GM10248 (cell line): ENCODE data around the gene ZNF57.

Source experiments
- CTCF ChIA-PET: fragments of 300-600 bp; sonication (Branson Sonifier 250); formaldehyde crosslinking; extraction: SDS; loops from one replicate; lab custom pipeline; 2021; ENCODE audit warnings: antibody characterized with exemption; lab: Yijun Ruan, JAX
- POLR2A ChIA-PET: fragments of 350-650 bp; sonication (Branson Sonifier 250); formaldehyde crosslinking; extraction: SDS; loops from one replicate; lab custom pipeline; 2020; ENCODE audit warnings: antibody characterized with exemption; lab: Yijun Ruan, JAX
- DNase-seq: peaks from one replicate; pipeline ENCODE4 v3.0.0; 2012; ENCODE audit errors: extremely low spot score
- CTCF ChIP-seq: IDR thresholded peaks from 2 replicates; pipeline ENCODE4 v1.5.1; 2012; ENCODE audit warnings: mild to moderate bottlenecking, low read depth; ENCODE audit errors: extremely low read depth, missing control alignments, control extremely low read depth

ZNF57 gene

GRCh38 chr19:2912306-2912705, 11.6 kb downstream of the ZNF57 start:
- ChIA-PET CTCF (interaction anchor here (1.1 to 1.4 kb wide), 3 partner anchors 12 to 27 kb away, joined by 3 to 4 read pairs (median 3); partner anchors contain the start of gene ZNF57), POLR2A (no interaction called here)
- TF ChIP-seq CTCF: no peak
- no peak for DNase-seq

- DNase-seq: no peak
- TF ChIP-seq CTCF: no peak
- CTCF ChIA-PET: no interaction called here
- POLR2A ChIA-PET: no interaction called here
These were observed 16.8 kb downstream of the ZNF57 start for GRCh38 chr19:2917275-2918184.

GRCh38 chr19:2922987-2923386, 22.3 kb downstream of the ZNF57 start:
- DNase-seq: no peak
- ChIA-PET CTCF (interaction anchor here (1.5 to 1.9 kb wide), 3 partner anchors 27 to 181 kb away, joined by 4 to 7 read pairs (median 6); no protein-coding TSS in a partner anchor), POLR2A (no interaction called here)
- TF ChIP-seq CTCF: no peak

- ChIA-PET CTCF (interaction anchor here (1.5 to 1.9 kb wide), 3 partner anchors 27 to 180 kb away, joined by 4 to 7 read pairs (median 6); no protein-coding TSS in a partner anchor), POLR2A (no interaction called here)
- DNase-seq: no peak
- no peak for TF ChIP-seq CTCF
These were observed 22.8 kb downstream of the ZNF57 start for GRCh38 chr19:2923510-2923909.

- DNase-seq: no peak
- ChIA-PET POLR2A (no interaction called here), CTCF (interaction anchor here (1.1 kb wide), 1 partner anchor 24 kb away, joined by 3 read pairs; no protein-coding TSS in a partner anchor)
These were observed 25.8 kb downstream of the ZNF57 start for GRCh38 chr19:2926341-2927031.

More at GRCh38 chr19:2926341-2927031, 25.8 kb downstream of the ZNF57 start:
- TF ChIP-seq CTCF: no peak
